ENCODE measurements around the gene WIPI1. TPM values are rescaled to one million over a fixed set of nuclear protein-coding genes. Genes with fewer than 3 reads are reported as not detected.
A peak's percentile ranks its signal among the peaks of the same experiment; 100 is the strongest.
"Not testable (repeated sequence)": the region's sequence is repeated elsewhere in the genome, so short reads cannot be mapped to it uniquely, and the experiment has no call there.

The WIPI1 gene
- total and polyA plus RNA-seq, 12 donors = 46.6 to 201 (median 116) TPM

DNA sequence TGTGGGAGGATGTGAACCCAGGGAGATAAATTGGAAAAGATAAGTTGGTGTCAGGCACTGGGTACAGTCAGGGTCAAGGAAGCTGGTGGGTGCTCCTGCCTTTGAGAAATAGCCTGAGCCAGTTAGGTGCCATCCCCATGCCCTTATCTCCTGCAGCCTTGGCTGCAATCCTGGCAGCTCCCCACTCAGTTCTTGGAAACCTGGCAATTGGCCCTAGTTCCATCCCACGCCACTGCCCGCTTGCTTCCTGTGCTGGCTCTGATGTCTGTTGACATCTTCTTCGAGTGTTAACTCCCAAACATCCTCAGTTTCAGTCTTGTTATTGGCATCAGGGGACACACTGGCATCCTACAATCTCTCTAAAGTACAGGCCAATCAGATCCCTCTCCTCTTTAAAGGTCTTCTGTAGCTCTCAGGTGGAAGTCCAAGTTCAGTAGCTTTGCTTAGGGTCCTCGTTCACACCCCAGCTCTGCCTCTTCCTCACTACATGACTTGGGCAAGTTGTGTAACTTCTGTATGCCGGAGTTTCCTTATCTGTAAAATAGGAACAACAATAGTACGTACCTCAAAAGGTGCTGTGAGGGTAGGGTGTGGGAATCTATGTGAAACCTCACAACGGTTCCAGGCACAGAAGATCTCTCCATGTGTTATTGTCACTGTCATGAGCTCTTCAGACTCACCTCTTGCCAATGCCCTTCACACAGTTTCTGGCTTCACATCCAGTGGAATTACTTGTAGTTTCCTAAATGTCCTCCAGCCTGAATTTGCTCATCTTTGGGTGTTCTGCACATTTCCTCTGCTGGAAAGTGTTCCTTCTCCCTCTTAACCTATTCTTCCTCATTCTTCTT lies 41.4 kb upstream of the WIPI1 start:
- Histone ChIP-seq H3K27me3 (no peaks in the 10 kb centered on the region), H3K36me3 (no peaks in the 10 kb centered on the region), H3K4me1 (peaks cover 0 to 33% (median 13%) of the 10 kb centered on the region in 9 donors), H3K4me3 (peak overlapping the region in 1 of 10 donors; percentile 13), H3K9me3 (no peaks in the 10 kb centered on the region), H3K27ac (peak overlapping the region in 8 of 10 donors; percentile 1 to 91 (median 74))
- WGBS, 2 donors = 27 to 36% methylated on average over 7 of the region's 7 CpGs
- TF ChIP-seq, protein P1, sequence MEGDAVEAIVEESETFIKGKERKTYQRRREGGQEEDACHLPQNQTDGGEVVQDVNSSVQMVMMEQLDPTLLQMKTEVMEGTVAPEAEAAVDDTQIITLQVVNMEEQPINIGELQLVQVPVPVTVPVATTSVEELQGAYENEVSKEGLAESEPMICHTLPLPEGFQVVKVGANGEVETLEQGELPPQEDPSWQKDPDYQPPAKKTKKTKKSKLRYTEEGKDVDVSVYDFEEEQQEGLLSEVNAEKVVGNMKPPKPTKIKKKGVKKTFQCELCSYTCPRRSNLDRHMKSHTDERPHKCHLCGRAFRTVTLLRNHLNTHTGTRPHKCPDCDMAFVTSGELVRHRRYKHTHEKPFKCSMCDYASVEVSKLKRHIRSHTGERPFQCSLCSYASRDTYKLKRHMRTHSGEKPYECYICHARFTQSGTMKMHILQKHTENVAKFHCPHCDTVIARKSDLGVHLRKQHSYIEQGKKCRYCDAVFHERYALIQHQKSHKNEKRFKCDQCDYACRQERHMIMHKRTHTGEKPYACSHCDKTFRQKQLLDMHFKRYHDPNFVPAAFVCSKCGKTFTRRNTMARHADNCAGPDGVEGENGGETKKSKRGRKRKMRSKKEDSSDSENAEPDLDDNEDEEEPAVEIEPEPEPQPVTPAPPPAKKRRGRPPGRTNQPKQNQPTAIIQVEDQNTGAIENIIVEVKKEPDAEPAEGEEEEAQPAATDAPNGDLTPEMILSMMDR (IDR thresholded peaks at IDR 0.05) = no peak
- DNase-seq = peak; percentile 47 to 57
- peak; percentile 80 to 95 (median 90) for ATAC-seq
- intact Hi-C loops (cut with DNase I) = no loop called here

DNA sequence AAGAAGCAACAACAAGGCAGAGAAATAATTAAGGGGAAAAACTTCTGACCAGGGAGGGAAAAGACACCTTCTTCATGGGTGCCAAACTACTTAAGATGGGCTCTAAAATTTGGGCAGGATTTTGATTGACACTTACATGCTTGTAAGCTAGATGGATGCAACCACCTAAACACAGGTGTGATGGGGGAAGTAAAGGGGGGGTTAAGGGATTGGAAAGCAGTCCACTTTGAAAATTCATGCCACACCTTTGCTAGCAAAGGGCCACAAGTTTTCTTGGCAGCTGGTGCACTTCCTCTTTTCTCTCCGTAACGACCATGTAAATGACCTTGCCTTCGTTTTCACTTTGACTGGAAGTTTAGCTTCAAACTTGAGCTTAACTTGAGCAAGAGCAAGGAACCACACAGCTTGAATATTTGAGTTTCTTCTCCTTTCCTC lies 40.6 kb upstream of the WIPI1 start:
- Histone ChIP-seq H3K4me3 (peak overlapping the region in 1 of 10 donors; percentile 13), H3K27ac (peak overlapping the region in 8 of 10 donors; percentile 1 to 91 (median 74)), H3K9me3 (no peaks in the 10 kb centered on the region), H3K27me3 (no peaks in the 10 kb centered on the region), H3K4me1 (peaks cover 7 to 41% (median 21%) of the 10 kb centered on the region in 9 donors), H3K36me3 (no peaks in the 10 kb centered on the region)
- TF ChIP-seq, protein P1 (IDR thresholded peaks at IDR 0.05) = no peak
- DNase-seq (no peak), ATAC-seq (peak in 4 of 8 donors; percentile 25 to 43 (median 38))
- WGBS, 2 donors = 4 to 13% methylated on average over 3 of the region's 3 CpGs
- intact Hi-C loops (cut with DNase I) = no loop called here

DNA sequence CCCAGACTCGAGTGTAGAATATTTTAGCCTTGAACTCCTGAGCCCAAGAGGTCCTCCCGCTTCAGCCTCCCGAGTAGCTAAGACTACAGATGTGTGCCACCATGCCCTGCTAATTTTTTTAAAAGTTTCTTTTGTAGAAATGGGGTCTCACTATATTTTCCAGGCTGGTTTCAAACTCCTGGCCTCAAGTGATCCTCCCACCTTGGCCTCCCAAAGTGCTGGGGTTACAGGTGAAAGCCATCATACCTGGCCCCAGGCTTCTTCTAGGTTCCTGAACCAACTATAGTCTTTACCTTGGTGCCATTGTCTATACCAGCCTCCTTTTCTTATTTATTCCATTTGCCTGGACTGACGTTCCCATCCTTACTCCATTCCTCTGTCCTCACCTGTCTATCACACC lies 37.8 kb upstream of the WIPI1 start:
- 94% methylated on average over 4 of the region's 4 CpGs for WGBS, 2 donors
- Histone ChIP-seq H3K4me3 (no peak overlapping the region), H3K27ac (peak overlapping the region in 1 of 10 donors; percentile 12), H3K9me3 (no peaks in the 10 kb centered on the region), H3K36me3 (no peaks in the 10 kb centered on the region), H3K27me3 (no peaks in the 10 kb centered on the region), H3K4me1 (peaks cover 19 to 69% (median 40%) of the 10 kb centered on the region in 9 donors)
- ATAC-seq (no peak), DNase-seq (no peak)
- TF ChIP-seq, protein P1 (IDR thresholded peaks at IDR 0.05) = no peak
- intact Hi-C loops (cut with DNase I) = no loop called here

DNA sequence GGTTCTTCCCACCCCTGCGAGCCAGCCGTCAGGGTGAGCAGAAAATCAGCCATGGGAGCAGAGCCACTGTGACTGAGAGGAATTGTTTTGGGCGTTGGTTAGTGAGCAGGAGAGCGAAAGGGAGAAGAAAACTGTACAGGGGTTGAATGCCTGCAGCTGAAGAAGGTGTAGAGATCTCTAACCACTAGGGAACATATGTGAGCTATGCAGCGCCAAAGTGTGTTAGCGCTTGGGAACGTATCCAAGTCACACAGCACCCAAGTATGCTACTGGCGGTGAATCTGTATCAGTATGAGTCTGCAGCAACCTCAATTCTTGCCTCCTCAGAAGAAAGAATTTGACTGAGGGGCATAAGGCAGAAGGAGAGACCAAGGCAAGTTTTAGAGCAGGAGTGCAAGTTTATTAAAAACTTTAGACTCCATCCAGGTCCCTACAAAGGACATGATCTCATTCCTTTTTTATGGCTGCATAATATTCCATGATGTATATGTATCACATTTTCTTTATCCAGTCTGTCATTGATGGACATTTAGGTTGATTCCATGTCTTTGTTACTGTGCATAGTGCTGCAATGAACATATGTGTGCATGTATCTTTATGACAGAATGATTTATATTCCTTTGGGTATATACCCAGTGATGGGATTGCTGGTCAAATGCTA lies 35.2 kb upstream of the WIPI1 start:
- DNase-seq; H3K9me3 ChIP-seq; H3K27me3 ChIP-seq; intact Hi-C loops (cut with DNase I); ATAC-seq; H3K36me3 ChIP-seq: not testable (repeated sequence)
- Histone ChIP-seq H3K4me3 (peak overlapping the region in 1 of 10 donors; percentile 10), H3K4me1 (peaks cover 19 to 64% (median 28%) of the 10 kb centered on the region in 9 donors), H3K27ac (peak overlapping the region in 9 of 10 donors; percentile 39 to 75 (median 57))
- WGBS, 2 donors = 91 to 93% methylated on average over 8 of the region's 8 CpGs

Measured in heart right ventricle (tissue), 16 donors.